Dermis microvascular lymphatic vessel endothelial cell (primary cell): ENCODE measurements around the gene EOGT. TPM values are rescaled to one million over a fixed set of nuclear protein-coding genes. Genes with fewer than 3 reads are reported as not detected.

Experiments used
- DNase-seq, 2 donors: peaks; one replicate each; pipeline versions ENCODE4 v3.0.0 to v3.0.0-alpha.2; 2010; ENCODE audit warnings: low read depth in 2 of 2
- total RNA-seq: library from RNA; depleted of rRNA; stranded (reverse); fragments of >200 nt; gene quantifications from 2 replicates; pipeline ENCODE4 v1.2.1, GENCODE V29; 2014

The EOGT gene
- total RNA-seq, 1 donor from 2014 or later, result 41.3 TPM

- no peak for DNase-seq
These were observed 49.6 kb downstream of the EOGT start for GRCh38 chr3:68963891-68964290.

- no peak for DNase-seq
These were observed 50.1 kb downstream of the EOGT start for GRCh38 chr3:68963376-68963775.

- DNase-seq, result no peak
These were observed 54.6 kb downstream of the EOGT start for GRCh38 chr3:68958932-68959331.

DNA sequence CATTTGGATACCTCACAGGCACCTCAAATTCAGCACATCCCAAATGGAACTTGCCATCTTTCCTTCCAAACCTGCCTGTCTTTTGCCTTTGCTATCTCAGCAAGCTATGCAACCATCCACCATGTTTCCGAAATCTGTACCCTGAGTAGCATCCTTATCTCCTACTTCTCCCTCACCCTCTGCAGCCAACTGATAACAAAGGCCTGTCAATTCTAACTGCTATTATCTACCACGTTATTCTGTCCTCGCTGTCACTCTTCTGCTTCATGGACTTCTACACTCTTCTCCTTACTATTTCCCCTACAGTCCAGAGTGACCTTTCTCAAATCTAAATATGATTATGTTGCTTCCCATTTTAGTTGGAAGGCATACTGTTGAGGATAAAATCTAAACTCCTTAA lies 55.6 kb downstream of the EOGT start:
- DNase-seq, result no peak

- no peak for DNase-seq
These were observed 59.6 kb downstream of the EOGT start for GRCh38 chr3:68953816-68954444.

DNA sequence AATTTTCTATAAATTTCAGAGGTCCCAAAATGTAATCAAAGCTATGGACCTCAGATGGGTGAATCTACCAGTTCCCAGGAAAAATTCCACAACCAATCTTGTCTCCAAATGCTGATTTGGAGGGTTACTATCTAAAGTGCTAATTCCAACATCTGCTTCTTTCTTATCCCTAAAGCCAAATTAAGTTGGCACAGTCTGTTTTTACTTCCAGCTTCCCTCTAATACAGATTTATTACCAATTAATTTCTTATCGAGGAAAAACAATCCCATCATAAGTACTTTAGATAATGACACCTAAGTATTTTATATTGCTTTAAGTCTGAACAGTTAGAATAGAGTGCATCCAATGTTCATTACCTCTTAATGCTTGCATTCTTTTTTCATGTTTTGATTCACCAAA lies 68.3 kb downstream of the EOGT start:
- no peak for DNase-seq

GRCh38 chr3:68943753-68944500 lies 69.6 kb downstream of the EOGT start:
- no peak for DNase-seq

DNA sequence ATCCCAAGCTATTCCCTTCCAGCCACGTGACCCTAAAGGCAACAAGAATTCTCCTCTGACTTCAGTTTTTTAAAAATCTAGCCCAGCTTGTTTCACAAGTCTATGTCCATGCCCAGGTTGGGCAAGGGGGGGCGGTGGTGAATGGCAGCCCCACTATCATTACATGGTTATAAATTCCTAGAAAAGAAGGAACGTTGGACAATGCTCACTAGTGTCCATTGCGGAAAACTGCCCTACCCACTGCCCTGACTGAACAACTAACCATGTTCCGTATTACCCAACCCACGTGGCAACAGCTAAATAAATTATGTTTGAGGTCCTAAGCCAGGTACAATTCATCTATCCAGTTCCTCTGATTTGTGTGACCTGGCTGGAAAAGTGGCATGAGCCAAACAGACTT lies 72.4 kb downstream of the EOGT start:
- DNase-seq, result no peak

DNA sequence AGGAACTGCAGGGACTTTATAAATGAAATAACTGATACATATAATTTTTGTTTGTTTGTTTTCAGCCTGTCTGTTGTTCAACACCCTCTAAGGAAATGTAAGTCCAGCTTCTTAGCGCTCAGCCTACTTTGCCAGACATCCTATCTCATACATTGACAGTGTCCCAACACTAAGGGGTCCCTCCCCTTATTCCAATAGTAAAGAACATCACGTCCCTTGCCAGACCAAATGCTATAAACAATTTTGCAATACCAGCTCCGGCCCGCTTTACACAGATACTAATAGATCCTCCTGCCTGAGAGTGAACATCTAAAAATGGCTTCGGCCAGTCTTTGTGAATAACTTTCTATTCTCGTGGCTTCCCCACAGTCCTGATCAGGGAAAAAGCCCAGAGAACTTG lies 76.6 kb downstream of the EOGT start:
- no peak for DNase-seq

- DNase-seq, result no peak
These were observed 77.7 kb downstream of the EOGT start for GRCh38 chr3:68935778-68936177.

DNA sequence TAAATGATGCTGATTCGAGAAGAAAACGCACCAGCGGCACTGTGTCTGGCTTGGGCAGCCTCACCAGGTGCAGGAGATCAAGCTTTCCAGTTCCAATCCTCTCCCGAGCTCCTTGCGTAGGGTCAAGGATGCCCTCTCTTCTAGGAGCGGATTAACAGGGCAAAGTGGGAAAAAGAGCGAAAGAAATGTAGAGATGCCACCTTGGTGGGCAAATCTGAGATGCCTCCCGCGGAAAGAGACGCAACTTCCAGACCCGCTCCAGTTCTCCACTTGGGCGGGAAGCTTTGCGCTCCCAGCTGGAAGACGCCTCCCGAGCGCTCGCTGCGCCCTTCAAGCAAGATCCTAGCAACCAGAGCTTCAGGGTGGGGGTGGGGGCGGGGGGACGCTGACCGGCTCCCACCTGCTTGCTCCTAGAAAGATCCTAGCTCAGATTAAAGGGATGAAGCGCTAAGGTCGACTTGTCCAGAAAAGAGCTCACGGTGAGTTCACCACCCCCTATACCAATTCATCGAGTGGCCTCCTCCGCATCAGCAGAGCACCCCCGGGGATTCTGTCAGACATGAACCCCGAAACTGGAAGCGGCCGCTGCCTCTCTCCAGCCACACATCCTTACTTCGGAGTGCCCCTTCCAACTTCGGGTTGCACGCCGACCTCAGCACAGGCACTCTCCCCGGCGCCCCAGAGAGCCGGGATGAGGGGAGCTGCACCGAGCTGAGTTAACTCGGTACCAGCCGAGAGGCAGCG lies 81.9 kb downstream of the EOGT start:
- no peak for DNase-seq

Other genes starting within 250 kb of the EOGT start
- gene TAFA4, start 81.1 kb downstream of the EOGT start, total RNA-seq, result not detected in 2 replicates
- 20.9 and 22.3 TPM in 2 replicates for gene TMF1, start 38.6 kb upstream of the EOGT start, total RNA-seq
- 55.8 and 59.2 TPM in 2 replicates for gene UBA3, start 66.7 kb upstream of the EOGT start, total RNA-seq
- 65.5 and 77.4 TPM in 2 replicates for gene ARL6IP5, start 71.3 kb upstream of the EOGT start, total RNA-seq
- gene LMOD3, start 108.9 kb upstream of the EOGT start, total RNA-seq, result not detected in 2 replicates